ENCODE measurements around the gene KDM4F.

GRCh38 chr11:95042239-95042638 lies 7.0 kb upstream of the KDM4F start:
- no peak for TF ChIP-seq CTCF (IDR thresholded peaks at IDR 0.05)
- TF ChIP-seq KDM5A (IDR thresholded peaks at IDR 0.05) = no peak
- no peak for TF ChIP-seq POLR2A (IDR thresholded peaks at IDR 0.05; ENCODE audit: low read length)

All from A549 (cell line).